GM12892 (cell line): ENCODE data around the gene PEX11G.

Experiments used
- POLR2A ChIP-seq: IDR thresholded peaks from 2 replicates; pipeline ENCODE4 v1.6.1; 2011; ENCODE audit warnings: low read depth, low read length, control low read depth
- POLR2AphosphoS5 ChIP-seq: IDR thresholded peaks from 2 replicates; pipeline ENCODE4 v1.6.1; 2011; ENCODE audit warnings: low read depth, low read length, control low read depth

- TF ChIP-seq POLR2AphosphoS5 (no peak), POLR2A (no peak)
These were observed 33.8 kb downstream of the PEX11G start for GRCh38 chr19:7454998-7455397.
